ENCODE measurements around the gene PLCD1.
"Not testable (repeated sequence)": the region's sequence is repeated elsewhere in the genome, so short reads cannot be mapped to it uniquely, and the experiment has no call there.

PLCD1 gene

DNA sequence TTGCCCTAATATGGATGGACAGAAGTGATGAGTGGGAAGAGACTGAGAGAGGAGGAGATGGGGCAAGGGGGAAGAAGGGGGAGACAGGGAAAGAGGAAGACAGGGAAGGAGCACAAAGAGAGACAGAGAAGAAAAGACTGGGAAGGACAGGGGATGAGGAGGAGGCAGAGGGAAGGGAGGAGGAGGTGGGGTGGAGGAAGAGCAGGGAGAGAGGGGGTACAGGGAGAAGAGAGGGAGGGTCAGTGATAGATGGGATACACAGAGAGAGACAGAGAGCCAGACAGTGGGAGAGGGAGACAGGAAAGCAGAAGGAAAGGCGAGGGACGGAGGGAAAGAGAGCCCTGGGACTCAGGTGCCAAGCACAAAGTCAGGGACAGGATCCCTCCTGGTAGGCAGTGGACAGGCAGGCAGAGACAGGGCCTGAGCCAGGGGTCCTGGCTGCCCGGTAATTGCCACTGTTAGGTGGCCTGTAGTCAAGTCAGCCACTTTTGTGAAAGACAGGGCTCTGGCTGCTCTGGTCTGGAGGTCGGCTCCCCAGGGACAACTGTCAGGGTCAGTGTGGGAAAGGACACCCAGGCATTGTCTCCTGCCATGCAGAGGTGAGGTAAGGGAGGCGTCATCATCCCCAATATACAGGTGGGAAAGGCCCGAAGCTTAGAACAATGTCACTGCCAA is 29.1 kb downstream of the PLCD1 start:
- DNase-seq (ENCODE audit: low read depth in 2 of 2): no peak

DNA sequence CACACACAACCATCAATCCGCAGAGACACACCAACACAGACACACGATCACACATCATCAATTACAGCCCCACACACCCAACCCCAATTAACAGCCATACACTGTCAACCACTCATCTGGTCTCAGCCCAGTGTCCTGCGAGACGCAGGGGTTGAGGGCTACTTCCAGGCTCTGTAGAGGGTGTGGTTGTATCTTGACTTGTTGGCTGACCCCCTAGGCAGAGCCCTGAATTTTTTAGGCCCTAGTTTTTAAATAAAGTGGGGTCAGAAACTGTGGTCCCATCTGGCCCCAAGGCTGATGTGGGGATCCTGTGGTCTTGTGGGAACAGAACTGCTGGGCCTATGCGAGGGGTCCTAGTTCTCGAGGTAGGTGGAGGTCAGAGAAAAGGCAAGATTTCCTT is 29.6 kb downstream of the PLCD1 start:
- no peak for DNase-seq (ENCODE audit: low read depth in 2 of 2)

DNA sequence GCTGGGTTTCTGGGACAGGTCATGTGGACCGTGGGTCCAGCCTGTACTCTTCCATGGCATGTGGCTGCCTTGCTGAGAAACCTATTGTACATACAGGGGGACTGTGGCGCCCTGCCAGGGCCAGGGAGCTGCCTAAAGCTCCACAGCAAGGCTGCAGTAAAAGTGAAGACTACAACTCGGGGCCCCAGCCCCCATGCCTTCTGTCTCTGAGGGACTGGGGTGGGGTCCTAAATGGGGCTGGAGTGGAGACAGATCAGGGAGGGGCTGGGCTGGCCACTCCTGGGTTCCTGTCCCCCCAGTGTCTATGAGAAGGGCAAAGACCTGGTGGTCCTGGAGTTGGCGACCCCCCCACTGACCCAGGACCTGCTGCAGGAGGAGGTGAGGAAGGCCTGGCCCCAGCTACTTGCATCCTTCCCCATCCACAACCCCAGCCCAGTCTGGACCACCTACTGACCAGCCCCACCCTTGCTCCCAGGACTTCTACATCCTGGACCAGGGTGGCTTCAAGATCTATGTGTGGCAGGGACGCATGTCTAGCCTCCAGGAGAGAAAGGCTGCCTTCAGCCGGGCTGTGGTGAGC is 31.6 kb downstream of the PLCD1 start:
- DNase-seq (ENCODE audit: low read depth in 2 of 2): no peak

DNA sequence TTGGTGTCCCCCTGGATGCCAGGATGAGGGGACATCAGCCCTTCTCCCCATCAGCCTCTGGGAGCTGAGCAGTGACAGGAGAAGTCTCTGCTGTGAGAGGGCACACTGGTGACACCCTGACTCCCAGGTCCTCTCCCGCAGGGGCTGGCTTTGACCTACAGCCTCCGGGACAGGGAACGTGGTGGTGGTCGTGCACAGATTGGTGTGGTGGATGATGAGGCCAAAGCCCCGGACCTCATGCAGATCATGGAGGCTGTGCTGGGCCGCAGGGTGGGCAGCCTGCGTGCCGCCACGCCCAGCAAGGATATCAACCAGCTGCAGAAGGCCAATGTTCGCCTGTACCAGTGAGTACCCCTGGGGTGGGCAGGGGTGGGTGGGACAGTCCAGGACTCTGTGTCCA is 32.1 kb downstream of the PLCD1 start:
- DNase-seq (ENCODE audit: low read depth in 2 of 2): no peak

DNA sequence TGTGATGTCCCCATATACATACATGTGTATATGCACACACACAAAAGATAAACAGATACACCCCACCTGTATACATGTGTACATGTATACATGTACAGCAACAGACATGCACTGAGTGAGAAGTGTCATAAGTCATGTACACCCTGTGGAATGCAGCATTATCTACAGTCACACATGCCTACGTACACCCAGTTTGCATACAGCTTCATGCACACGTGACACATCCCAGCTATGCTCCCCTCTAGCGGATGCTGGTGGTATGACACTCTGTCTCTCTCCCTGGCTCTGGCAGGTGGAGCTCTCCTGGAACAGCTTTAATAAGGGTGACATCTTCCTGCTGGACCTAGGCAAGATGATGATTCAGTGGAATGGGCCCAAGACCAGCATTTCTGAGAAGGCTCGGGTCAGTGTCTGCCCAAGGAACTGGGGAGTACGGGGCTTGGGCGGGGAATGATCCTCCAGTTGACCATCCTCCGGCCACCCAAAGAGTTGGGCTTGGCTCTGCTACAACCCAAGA is 32.6 kb downstream of the PLCD1 start:
- peak; percentile 41 to 78 for DNase-seq (ENCODE audit: low read depth in 2 of 2)

DNA sequence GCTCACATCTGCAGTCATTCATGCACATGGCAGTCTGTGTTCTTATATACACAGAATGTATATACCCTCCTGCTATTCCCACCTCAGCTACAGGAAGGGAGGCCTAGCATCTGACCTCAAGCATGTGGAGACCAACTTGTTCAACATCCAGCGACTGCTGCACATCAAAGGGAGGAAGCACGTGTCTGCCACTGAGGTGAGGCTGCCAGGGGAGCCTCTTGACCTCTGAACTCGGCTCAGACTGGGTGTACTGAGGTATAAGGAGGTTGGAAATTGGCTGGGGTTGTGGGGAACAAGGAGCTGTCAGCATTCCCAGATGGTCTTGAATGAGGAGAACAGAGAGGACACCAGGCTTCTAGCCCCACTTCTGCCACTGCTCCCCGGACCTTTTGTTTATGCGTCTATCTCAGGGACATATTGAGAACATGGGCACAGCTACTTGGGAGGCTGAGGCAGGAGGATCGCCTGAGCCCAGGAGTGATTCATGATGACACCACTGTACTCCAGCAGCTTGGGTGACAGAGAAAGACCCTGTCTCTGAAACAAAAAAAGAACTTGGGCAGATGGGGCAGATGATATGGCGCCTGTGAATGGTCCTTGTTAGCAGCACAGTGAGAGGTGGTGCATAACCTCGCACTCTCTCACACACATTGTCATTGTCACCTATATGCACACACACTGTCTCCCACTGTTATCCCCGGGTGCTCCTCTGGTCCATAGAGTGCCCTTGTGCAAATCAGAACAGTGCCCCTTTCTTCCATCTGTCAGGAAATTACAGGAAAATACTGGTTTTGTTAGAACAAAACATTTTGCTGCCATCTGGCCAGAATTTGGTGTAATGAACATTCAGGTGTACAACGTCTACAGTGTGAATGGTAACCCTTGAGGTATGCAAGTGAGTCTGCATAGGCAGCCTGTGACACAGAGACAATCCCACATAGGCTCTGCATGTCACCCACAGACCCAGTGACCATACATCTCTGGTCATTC is 33.5 kb downstream of the PLCD1 start:
- DNase-seq (ENCODE audit: low read depth in 2 of 2): no peak

DNA sequence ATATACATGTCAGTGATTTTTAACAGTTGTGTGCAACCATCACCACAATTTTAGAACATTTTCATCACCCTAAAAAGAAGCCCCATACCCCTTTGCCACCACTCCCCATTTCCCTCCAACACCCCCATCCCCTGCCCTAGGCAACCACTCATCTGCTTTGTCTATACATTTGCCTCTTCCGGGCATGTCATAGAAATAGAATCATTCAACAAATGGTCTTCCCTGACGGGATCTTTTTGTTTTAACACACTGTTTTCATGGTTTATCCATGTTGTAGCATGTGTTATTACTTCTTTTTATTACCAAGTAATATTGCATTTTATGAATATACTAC is 34.8 kb downstream of the PLCD1 start:
- no peak for DNase-seq (ENCODE audit: low read depth in 2 of 2)

DNA sequence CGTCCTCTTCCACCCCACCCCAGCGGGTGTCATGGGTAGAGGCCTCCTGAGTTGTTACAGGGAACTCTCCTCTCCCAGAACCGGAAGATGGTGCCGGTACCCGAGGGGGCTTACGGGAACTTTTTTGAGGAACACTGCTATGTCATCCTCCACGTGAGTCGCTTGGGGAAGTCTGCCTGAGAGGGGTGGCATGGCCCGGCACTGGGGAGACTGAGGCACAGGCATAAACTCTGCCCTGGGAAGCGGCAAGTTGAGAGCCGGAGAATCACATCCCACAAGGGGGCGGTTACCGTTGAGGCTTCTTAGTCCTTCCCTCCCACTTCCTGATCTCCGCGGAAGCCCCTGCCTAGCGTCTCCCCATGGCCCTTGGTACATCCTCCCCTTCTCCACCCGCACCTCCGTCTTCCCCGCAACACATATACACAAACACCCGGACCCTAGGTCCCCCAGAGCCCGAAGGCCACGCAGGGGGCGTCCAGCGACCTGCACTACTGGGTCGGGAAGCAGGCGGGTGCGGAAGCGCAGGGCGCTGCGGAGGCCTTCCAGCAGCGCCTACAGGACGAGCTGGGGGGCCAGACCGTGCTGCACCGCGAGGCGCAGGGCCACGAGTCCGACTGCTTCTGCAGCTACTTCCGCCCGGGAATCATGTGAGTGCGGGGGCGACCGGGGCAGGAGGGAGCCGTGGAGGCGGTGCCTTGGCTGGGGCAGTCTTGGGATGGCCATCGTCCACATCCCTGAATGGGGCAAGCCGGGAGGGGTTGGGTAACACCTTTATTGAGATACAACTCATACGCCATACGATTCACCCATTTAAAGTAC is 35.4 kb downstream of the PLCD1 start:
- DNase-seq (ENCODE audit: low read depth in 2 of 2): peak in 1 of 2 donors; percentile 33

DNA sequence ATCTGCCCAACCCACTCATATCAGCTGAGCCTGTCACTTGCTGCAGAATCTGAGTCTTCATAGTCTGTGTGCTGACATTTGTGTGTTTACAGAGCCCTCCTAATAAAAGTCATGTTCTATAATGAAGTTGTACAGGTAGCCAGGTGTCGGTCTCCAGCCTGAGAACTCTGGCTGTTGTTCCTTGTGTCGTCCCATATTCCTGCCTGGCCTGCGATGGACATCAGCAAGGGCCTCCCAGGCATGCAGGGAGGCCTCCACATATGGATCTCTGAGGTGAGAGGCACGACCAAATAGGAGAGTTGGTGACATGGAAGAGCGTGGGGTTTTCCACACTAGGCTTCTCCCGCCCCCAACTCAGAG is 36.0 kb downstream of the PLCD1 start:
- no peak for DNase-seq (ENCODE audit: low read depth in 2 of 2)

DNA sequence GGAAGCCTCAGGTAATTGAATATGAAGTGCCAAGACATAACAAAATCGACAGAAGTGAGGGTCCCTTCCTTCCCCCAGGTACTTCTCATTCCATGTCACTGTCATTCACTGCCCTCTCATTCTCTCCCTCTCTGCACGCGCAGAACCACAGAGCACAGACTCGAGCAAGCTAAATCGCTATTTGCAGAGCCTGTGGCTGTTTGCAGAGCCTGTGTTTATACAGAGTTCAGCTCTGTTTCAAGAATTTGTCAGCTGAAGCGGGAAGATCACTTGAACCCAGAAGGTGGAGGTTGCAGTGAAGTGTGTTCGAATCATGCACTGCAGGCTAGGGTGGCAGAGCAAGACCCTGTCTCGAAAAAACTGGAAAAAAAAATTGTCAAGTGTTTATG is 36.4 kb downstream of the PLCD1 start:
- no peak for DNase-seq (ENCODE audit: low read depth in 2 of 2)

DNA sequence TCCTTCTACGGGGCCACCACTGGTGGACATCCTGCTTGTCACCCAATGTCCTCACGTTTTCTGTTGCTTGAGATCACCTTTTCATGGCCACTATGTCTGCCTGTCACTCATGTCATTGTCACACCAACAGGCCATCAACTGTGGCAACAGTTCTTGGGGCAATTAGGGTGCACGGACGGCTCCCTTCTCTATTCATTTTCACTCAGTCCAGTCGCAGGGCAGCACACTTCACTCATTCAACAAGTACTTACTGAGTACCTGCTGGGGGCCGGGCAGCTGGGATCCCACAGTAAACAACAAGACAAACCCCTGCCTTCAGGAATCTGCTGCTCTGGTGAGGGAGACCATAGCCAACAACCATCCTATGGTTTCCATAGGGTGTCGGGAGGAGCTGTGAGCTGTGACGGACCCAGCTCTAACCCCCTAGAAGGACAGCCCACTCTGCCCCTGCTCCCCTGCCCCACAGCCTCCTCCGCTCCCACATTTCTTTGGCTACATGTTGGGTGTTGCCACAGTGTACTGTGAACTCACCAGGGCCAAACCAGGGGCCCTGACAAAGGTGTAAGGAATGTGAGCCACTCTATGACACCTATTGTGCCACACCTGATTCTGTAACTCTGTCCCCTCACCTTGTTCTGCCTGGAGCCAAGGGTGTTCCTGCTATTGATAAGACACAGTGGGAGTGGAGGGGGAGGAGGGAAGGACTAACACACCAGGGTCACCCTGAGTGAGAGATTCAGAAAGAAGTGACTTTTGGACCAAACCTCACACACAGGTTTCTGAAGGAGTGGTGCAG is 37.0 kb downstream of the PLCD1 start:
- DNase-seq (ENCODE audit: low read depth in 2 of 2): no peak

DNA sequence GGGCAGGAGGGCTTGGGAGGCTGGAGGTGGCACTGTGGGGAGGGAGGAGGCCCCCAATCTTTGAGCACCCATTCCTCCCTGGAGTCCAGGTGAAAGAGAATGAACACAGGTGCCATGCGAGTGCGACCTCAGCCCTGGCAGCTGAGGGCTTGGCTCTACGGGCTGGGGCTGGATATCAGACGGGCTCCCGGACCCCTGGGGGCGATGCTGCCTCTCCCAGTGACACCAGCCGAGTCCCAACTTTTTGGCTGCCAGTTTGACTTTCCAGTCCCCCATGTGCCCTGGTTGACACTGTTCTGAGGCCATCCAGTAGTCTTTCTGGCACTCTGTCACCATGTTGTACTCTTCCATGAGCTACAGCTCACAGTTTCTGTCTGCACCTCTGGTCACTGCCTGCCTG is 37.6 kb downstream of the PLCD1 start:
- DNase-seq (ENCODE audit: low read depth in 2 of 2): no peak

DNA sequence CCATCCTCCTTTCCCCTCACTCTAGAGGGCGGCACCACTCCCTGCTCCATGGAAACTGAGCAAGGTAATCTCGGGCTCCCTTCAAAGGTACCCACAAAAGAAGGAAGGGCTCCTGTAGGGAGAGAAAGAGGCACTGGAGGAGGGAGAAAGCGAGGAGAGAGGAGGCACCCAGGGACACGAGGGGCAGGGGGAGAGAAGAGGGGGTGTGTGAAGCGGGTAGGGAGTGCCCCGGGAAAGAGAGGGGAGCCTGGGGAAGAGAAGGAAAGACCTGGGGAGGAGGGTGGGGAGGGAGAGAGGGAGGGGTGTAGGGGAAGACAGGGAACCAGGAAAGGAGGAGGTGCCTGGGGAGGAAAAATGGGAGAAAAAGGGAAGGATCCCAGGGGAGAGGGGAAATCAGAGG is 38.3 kb downstream of the PLCD1 start:
- no peak for DNase-seq (ENCODE audit: low read depth in 2 of 2)

DNA sequence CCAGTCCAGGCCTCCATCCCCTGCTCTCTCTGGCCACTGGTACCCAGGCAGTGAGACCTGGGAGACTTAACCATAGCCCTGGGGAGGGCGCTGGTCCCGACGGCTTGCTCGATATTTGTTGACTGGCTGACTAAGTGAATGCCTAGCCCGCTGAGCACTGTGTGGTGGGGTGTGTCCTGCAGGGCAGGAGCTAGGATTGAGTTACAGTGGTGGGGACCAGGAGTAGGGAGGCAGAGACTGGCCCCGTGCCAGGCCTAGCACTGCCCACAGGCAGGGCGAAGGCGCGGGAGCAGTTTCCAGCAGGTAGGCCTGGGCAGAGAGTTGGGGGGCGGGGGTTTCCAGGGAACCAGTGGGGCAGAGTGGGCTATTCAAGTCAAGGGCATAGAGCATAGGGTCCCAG is 38.9 kb downstream of the PLCD1 start, which contains the start of gene VILL:
Gene VILL (plus strand): TSS at position 260 of the 400 bp plus-strand sequence. CDS start 2,887 bp downstream, outside the sequence.
- no peak for DNase-seq (ENCODE audit: low read depth in 2 of 2)

DNA sequence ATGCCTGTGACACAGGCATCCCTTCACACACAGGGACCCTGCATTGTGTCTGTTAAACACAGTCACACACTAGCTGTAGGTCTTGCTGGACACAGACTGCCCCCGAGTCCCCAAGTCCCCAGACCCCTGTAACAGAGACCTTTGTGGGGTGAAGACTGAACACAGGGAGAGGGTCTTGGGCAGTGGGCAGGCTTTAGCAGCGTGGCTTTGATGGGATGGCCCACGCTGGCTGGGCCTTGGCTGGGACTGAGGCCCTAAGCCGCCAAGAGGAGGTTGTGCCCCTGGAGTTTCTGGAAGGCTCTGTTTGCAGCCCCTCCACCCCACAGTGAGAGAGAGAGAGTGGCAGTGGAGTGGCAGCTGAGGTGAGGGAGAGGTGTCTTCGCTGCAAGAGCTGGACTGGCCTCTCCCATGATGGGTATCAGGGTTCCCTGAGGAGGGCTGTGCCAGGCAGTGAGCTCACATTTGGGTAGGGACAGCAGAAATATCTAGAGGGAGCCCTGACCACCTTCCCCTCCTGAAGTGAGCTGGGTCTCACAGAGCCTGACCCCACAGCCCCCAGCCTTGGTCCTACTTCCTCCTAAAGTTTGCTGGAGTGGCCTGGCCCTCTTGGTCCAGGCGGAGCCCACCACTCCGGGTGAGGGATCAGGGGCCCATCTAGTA is 39.5 kb downstream of the PLCD1 start:
- no peak for DNase-seq (ENCODE audit: low read depth in 2 of 2)

DNA sequence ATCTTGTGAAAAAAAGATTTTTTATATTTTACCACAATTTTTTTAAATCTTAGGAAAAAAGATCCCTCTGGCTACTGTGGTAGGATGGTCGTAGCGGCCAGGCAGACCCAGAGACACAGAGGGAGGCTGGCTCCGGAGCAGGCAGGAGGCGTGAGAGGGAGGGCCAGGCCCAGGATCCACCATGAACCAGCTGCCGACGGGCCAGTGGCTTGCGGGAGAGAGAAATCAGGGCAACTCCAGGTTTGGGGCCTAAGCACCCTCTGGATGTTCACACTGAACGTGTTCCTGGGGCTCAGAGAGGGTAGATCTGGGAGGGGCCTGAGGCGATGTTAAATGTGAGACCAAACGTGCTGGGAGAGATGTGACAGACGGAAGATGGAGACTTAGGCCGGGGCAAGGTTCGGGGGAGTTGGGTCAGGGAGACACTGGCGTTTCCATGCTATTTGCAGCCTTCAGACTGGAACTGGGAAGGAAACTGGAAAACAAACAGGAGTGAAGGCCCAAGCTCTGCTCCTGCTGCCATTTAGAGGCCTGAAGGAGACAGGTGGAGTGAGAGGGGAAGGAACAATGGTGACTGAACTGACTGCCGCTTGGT is 40.4 kb downstream of the PLCD1 start:
- DNase-seq (ENCODE audit: low read depth in 2 of 2): no peak

DNA sequence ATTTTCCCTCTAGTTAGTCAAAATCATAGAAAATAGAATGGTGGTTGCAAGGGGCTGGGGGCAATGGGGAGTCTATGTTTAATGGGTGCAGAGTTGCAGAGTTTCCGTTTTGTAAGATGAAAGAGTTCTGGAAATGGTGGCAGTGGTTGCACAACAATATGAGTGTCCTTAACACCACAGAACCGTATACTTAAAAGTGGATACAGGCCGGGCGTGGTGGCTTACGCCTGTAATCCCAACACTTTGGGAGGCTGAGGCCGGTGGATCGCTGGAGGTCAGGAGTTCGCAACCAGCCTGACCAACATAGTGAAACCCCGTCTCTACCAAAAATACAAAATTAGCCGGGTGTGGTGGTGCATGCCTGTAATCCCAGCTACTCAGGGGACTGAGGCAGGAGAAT is 41.1 kb downstream of the PLCD1 start:
- DNase-seq (ENCODE audit: low read depth in 2 of 2): not testable (repeated sequence)

DNA sequence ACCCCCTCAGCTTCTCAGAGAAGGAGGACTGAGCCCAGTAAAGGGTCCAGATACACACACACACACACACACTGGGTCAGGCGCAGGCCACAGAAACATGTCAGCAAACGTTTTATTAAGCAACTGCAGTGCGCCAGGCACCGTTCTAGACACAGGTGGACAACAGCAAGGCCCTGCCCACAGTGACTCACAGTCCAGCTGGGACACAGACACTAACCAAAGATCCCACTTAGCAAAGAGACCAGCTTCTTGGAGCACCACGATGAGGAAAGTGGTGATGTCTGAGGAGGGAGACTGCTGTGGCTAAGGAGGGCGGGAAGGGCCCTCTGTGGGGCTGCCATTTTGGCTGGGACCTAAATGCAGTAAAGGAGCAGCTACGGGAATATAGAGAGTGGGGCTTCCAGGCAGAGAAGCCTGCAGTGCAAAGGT is 41.7 kb downstream of the PLCD1 start:
- DNase-seq (ENCODE audit: low read depth in 2 of 2): no peak

DNA sequence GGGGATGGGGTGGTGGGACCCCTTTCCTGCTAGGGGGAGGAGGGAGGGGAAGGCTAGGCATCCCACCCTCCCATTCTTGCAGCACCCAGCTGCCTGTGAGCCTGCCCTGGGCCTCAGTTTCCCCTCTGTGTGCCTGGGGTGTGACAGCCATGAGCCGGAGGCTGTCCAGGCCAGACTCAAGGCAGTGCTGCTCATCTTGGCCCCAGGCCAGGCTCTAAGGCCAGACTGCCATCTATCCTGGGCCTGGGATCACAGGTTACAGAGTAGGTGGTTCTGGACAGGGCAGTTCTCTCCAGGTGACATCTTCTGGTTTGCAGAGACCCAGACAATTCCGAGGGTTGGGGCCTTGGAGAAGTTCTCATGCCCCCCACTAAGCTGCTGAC is 42.1 kb downstream of the PLCD1 start:
- DNase-seq (ENCODE audit: low read depth in 2 of 2): no peak
